Adrenal gland (tissue), 12 donors: ENCODE results near the gene FLT1. TPM values are rescaled to one million over a fixed set of nuclear protein-coding genes. Genes with fewer than 3 reads are reported as not detected.

Experiments
- DNase-seq, 7 donors: peaks; one replicate each; pipeline ENCODE4 v3.0.0-alpha.2; 2019 to 2020
- H3K27ac ChIP-seq, 5 donors: fragments of 200-600 bp; sonication (generic) in 4 of 5; 1 replicate in 3 of 5; 2 replicates in 2 of 5; pipeline versions ENCODE4 v1.5.1 to v1.8.0; 2016 to 2020; ENCODE audit warnings: mild to moderate bottlenecking in 1 of 5
- H3K27me3 ChIP-seq: fragments of 200-600 bp; 2 replicates; pipeline ENCODE4 v1.8.0; 2021
- H3K36me3 ChIP-seq, 2 donors: fragments of 200-600 bp; replicated peaks in 1 of 2; 1 replicate in 1 of 2; 2 replicates in 1 of 2; pipeline versions ENCODE4 v1.5.1 to v1.8.0; 2018 to 2022
- H3K4me1 ChIP-seq, 2 donors: fragments of 200-600 bp; replicated peaks in 1 of 2; 1 replicate in 1 of 2; 2 replicates in 1 of 2; pipeline versions ENCODE4 v1.5.1 to v1.8.0; 2018 to 2021
- H3K4me3 ChIP-seq, 4 donors: fragments of 200-600 bp; sonication (generic) in 3 of 4; one replicate each; pipeline ENCODE4 v1.5.1; 2016 to 2018
- H3K9me3 ChIP-seq, 3 donors: fragments of 200-600 bp; sonication (generic) in 1 of 3; replicated peaks in 1 of 3; 1 replicate in 2 of 3; 2 replicates in 1 of 3; pipeline versions ENCODE4 v1.5.1 to v1.8.0; 2016 to 2021
- POLR2A ChIP-seq, 2 donors: fragments of 450-650 bp; IDR thresholded peaks; one replicate each; pipeline ENCODE4 v1.6.1; 2017; ENCODE audit warnings: antibody characterized with exemption in 2 of 2, mild to moderate bottlenecking in 2 of 2, moderate library complexity in 1 of 2
- WGBS, 4 donors: extraction: QIAGEN DNeasy Blood & Tissue Kit in 2 of 4; methylation state at CpG; one replicate each; pipeline versions ENCODE4 v1.1.5 to v1.1.7; 2013 to 2017; 5-methylcytosine and 5-hydroxymethylcytosine counted together
- intact Hi-C, 2 donors: fragments of 100-400 bp; cut with DNase I; formaldehyde crosslinking; loops; one replicate each; pipeline versions ENCODE4 v1.14.1 to v1.15.0; 2022 to 2023
- polyA plus RNA-seq, 3 donors: library from polyadenylated mRNA; stranded (reverse); fragments of 200-250 nt in 2 of 3; fragments of 350-450 nt in 1 of 3; fragmentation: Illumina TruSeq in 1 of 3; extraction: RNeasy Lipid Tissue Mini Kit (QIAGEN cat#74804) in 1 of 3; gene quantifications; one replicate each; pipeline ENCODE4 v1.2.3, GENCODE V29; 2013 to 2014
- total RNA-seq, 9 donors: library from RNA; depleted of rRNA in 4 of 9; stranded (reverse); fragments of >200 nt in 4 of 9; fragments of 120-200 nt in 1 of 9; fragmentation: NEBNext Ultra II Directional in 1 of 9; extraction: Animal tissue kit (Norgen Biotek cat#: 25700) in 1 of 9; gene quantifications; one replicate each; pipeline versions ENCODE4 v1.1.0 to v1.2.4, GENCODE V29; 2013 to 2023
- TF ChIP-seq, protein P1 (sequence below), 6 experiments: fragments of 450-650 bp in 4 of 6; fragments of 200-600 bp in 2 of 6; sonication (generic) in 1 of 6; IDR thresholded peaks; 1 replicate in 5 of 6; 2 replicates in 1 of 6; pipeline versions ENCODE4 v1.5.1 to v1.8.0; 2016 to 2021; ENCODE audit warnings: antibody characterized with exemption in 6 of 6, mild to moderate bottlenecking in 2 of 6, moderate library complexity in 1 of 6
- donor health status: healthy with polysubstance abuse.
- donor health status: Bipolar disorder and iron deficiency.
- donor health status: DM: yes; HTN: yes; CAD: no.
- donor health status: DM: no; HTN: no; CAD: no.
- donor health status: DM: no; HTN: no; CAD: no.
- donor health status: DM: yes; HTN: yes; CAD: no.

Gene FLT1
- total and polyA plus RNA-seq, 12 donors, result 2.7 to 55.9 (median 24.2) TPM

DNA sequence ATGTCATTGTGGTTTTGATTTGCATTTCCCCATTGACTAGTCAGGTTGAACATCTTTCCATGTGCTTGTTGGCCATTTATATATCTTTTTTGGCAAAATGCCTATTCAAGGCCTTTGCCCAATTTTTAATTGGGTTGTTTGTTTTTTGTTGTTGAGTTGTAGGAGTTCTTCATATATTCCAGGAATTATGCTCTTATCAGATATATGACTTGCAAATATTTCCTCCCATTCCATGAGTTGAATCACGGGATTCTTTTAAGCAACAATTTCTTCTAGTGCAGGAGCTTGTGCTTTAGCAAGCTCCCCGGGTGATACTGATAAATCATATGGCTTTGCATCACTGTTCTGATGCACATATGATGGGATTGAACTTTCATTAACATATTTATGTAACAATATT is 47.0 kb upstream of the FLT1 start:
- Histone ChIP-seq H3K27ac (no peak overlapping the region), H3K4me1 (no peaks in the 10 kb centered on the region), H3K36me3 (no peaks in the 10 kb centered on the region), H3K9me3 (no peaks in the 10 kb centered on the region), H3K27me3 (no peaks in the 10 kb centered on the region), H3K4me3 (no peak overlapping the region)
- DNase-seq, result no peak
- intact Hi-C loops, result no loop called here
- TF ChIP-seq, protein P1, sequence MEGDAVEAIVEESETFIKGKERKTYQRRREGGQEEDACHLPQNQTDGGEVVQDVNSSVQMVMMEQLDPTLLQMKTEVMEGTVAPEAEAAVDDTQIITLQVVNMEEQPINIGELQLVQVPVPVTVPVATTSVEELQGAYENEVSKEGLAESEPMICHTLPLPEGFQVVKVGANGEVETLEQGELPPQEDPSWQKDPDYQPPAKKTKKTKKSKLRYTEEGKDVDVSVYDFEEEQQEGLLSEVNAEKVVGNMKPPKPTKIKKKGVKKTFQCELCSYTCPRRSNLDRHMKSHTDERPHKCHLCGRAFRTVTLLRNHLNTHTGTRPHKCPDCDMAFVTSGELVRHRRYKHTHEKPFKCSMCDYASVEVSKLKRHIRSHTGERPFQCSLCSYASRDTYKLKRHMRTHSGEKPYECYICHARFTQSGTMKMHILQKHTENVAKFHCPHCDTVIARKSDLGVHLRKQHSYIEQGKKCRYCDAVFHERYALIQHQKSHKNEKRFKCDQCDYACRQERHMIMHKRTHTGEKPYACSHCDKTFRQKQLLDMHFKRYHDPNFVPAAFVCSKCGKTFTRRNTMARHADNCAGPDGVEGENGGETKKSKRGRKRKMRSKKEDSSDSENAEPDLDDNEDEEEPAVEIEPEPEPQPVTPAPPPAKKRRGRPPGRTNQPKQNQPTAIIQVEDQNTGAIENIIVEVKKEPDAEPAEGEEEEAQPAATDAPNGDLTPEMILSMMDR (IDR thresholded peaks at IDR 0.05), result no peak
- TF ChIP-seq POLR2A (IDR thresholded peaks at IDR 0.05), result no peak
- 71 to 88% (median 80%) methylated on average over 2 of the region's 2 CpGs for WGBS, 4 donors

DNA sequence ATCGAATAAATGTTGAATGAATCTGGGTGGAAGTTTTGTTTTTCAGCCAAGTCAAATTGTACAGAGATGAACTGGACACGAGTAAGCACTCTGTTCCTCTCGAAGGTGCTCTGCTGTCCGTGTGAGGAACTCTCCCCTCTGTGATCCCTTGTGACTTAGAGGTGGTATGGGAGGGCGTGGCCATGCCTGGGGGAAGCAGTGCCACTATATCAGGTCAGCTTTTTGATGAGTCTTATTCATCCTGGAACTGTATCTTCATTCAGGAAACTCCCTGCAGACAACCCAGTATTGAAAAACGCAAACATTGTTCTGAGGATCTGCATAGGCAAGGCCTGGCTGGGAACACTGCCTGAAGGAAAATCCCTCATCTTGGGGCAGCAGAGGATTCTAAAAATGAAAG is 45.7 kb upstream of the FLT1 start:
- Histone ChIP-seq H3K9me3 (no peaks in the 10 kb centered on the region), H3K36me3 (no peaks in the 10 kb centered on the region), H3K4me1 (no peaks in the 10 kb centered on the region), H3K27ac (no peak overlapping the region), H3K4me3 (no peak overlapping the region), H3K27me3 (no peaks in the 10 kb centered on the region)
- no peak for DNase-seq
- WGBS, 4 donors, result 50 to 62% (median 55%) methylated on average over 6 of the region's 6 CpGs
- intact Hi-C loops, result no loop called here
- TF ChIP-seq POLR2A (IDR thresholded peaks at IDR 0.05), result no peak
- TF ChIP-seq, protein P1 (IDR thresholded peaks at IDR 0.05), result no peak

DNA sequence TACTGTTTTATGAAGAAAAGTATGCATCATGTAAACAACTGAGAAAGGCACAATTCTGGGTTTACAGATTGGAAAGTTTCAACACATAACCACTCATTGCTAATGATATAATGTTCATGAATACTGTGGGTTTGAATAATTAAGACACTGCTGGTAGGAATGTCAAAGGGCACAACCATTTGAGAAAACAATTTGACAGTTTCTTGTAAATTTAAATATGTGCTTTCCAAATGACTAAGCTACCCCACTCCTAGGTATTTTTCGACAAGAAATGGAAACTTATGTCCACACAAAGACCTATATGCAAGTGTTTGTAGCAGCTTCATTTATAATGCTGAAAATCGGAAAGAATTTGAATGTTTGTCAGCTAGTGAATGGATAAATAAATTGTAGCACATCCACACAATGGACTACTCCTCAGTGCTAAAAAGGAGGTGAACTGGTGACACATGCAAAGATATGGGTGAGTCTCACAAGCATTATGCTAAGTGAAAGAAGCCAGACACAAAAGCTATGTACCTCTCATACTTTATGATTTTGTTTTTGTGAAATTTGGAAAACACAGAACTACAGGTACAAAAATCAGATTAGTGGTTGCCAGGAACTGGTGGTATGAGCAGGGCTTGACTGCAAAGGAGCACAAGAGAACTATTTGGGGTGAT is 44.8 kb upstream of the FLT1 start:
- no peak overlapping the region for H3K4me3 ChIP-seq
- WGBS, 4 donors, result 78 to 90% (median 85%) methylated on average over 2 of the region's 2 CpGs
- intact Hi-C loops, result no loop called here
- no peak overlapping the region for H3K27ac ChIP-seq
- no peak for DNase-seq
- H3K36me3 ChIP-seq, result no peaks in the 10 kb centered on the region
- no peaks in the 10 kb centered on the region for H3K4me1 ChIP-seq
- no peak for TF ChIP-seq POLR2A (IDR thresholded peaks at IDR 0.05)
- TF ChIP-seq, protein P1 (IDR thresholded peaks at IDR 0.05), result no peak
- no peaks in the 10 kb centered on the region for H3K27me3 ChIP-seq
- H3K9me3 ChIP-seq, result no peaks in the 10 kb centered on the region

DNA sequence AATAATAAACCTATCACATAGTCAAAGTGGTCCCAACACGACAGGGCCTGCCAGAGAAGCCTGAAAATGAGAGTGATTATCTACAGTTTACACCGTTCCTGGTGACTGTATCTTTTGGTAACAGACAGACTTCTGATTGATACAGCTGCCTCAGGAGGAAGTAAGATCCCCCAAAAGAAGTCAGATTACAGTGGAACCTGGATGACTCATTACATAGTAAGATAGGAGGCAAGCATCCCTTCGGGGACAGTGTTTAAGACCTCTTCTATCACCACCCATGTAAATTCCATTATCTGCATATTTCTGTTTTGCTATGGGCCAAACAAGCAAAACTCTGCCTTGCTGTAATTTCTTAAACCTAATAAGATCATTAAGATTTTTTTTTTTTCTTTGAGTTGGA is 44.0 kb upstream of the FLT1 start:
- no peaks in the 10 kb centered on the region for H3K4me1 ChIP-seq
- DNase-seq, result no peak
- no peaks in the 10 kb centered on the region for H3K27me3 ChIP-seq
- no peak for TF ChIP-seq POLR2A (IDR thresholded peaks at IDR 0.05)
- TF ChIP-seq, protein P1 (IDR thresholded peaks at IDR 0.05), result no peak
- no peak overlapping the region for H3K4me3 ChIP-seq
- WGBS, 4 donors, result 62 to 84% (median 76%) methylated on average over 3 of the region's 3 CpGs
- no peaks in the 10 kb centered on the region for H3K36me3 ChIP-seq
- no peaks in the 10 kb centered on the region for H3K9me3 ChIP-seq
- H3K27ac ChIP-seq, result no peak overlapping the region
- intact Hi-C loops, result no loop called here
